Coronary artery (tissue), 2 donors: Measurements from ENCODE around the gene TTLL11.

Experiments used
- DNase-seq: peaks from one replicate; pipeline ENCODE4 v3.0.0-alpha.2; 2017; ENCODE audit warnings: low spot score
- H3K27ac ChIP-seq, 2 donors: fragments of 200-600 bp; sonication (generic); one replicate each; pipeline ENCODE4 v1.5.1; 2016 to 2019
- H3K4me3 ChIP-seq: fragments of 200-600 bp; sonication (generic); 2 replicates; pipeline ENCODE4 v1.5.1; 2016; ENCODE audit warnings: mild to moderate bottlenecking, moderate library complexity
- TF ChIP-seq, protein P1 (sequence below): fragments of 200-600 bp; sonication (generic); IDR thresholded peaks from one replicate; pipeline ENCODE4 v1.5.1; 2019; ENCODE audit warnings: antibody characterized with exemption

Gene TTLL11

GRCh38 chr9:121874524-121874923, 218.6 kb downstream of the TTLL11 start:
- Histone ChIP-seq H3K27ac (no peak overlapping the region), H3K4me3 (no peak overlapping the region)
- no peak for DNase-seq
- TF ChIP-seq, protein P1, sequence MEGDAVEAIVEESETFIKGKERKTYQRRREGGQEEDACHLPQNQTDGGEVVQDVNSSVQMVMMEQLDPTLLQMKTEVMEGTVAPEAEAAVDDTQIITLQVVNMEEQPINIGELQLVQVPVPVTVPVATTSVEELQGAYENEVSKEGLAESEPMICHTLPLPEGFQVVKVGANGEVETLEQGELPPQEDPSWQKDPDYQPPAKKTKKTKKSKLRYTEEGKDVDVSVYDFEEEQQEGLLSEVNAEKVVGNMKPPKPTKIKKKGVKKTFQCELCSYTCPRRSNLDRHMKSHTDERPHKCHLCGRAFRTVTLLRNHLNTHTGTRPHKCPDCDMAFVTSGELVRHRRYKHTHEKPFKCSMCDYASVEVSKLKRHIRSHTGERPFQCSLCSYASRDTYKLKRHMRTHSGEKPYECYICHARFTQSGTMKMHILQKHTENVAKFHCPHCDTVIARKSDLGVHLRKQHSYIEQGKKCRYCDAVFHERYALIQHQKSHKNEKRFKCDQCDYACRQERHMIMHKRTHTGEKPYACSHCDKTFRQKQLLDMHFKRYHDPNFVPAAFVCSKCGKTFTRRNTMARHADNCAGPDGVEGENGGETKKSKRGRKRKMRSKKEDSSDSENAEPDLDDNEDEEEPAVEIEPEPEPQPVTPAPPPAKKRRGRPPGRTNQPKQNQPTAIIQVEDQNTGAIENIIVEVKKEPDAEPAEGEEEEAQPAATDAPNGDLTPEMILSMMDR = no peak

DNA sequence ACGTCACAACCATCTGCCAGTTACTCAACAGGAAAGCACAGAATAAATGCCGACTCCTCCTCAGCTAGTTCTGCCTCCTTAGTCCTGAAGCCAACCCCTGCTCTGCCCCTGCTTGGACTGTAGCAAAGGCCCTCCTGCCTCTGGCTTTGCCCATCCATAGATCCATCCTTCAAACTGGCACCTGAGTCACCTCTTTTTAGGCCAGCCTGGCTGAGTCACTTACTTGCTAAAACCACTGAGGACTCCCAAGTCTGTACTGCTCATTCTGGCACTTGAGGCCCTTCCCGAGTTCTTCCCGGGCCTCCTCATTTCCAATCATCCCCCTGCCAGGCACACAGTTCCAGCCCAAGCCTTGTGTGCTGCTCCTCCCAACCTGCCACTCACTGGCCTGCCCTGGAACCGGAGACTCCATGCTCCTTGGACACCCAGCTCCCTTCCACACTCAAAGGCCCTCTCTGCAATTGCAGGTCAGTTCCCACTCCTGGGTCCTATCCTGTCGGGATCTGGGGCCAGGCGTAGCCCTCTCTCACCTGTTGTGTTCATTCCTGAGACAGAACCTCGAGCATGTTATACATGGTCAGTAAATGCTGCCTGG, 221.6 kb downstream of the TTLL11 start:
- TF ChIP-seq, protein P1 = no peak
- Histone ChIP-seq H3K27ac (no peak overlapping the region), H3K4me3 (no peak overlapping the region)
- DNase-seq = peak; percentile 70

DNA sequence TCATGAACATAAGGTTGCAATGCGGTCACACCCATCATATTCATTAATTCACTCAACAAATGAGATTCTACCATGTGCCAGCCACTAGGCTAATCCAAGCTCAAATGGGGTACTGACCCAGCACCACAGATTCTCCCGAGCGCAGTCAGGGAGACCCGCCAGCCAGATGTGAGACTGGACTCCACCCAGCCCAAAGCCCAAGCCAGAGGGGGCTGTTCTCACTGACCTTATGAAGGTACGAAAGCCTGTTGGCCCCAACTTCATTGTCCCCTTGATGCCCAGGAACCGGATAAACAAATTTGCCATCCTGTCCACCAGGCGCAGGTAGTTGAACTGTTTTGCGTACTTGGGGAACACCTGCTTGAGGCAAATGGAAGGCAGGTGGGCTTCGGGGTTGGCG, 222.8 kb downstream of the TTLL11 start:
- peak; percentile 43 for DNase-seq
- Histone ChIP-seq H3K27ac (no peak overlapping the region), H3K4me3 (no peak overlapping the region)
- TF ChIP-seq, protein P1 = no peak

- no peak for DNase-seq
- H3K4me3 ChIP-seq = no peak overlapping the region
- no peak overlapping the region for H3K27ac ChIP-seq
- TF ChIP-seq, protein P1 = no peak
Observed at GRCh38 chr9:121868626-121869025, 224.5 kb downstream of the TTLL11 start.

DNA sequence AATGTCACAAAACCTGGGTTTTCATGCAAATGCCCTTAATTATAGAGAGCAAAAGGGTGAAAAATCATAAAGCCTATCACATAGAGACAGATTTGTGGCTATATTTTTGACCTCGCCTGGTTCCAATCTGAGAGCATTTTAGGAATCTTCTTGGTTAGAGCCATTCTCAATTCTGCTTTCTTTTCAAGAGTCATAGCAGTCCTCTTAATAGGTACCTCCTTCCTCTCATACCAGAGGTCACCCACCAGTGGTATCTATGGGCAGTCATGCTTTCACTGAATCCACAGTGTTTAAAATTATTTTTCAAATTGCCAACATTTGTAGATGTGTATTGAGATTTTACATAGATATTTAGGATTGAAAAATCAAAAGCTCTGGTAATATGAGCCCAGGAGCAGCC, 226.2 kb downstream of the TTLL11 start:
- no peak overlapping the region for H3K27ac ChIP-seq
- H3K4me3 ChIP-seq = no peak overlapping the region
- DNase-seq = no peak
- TF ChIP-seq, protein P1 = no peak

DNA sequence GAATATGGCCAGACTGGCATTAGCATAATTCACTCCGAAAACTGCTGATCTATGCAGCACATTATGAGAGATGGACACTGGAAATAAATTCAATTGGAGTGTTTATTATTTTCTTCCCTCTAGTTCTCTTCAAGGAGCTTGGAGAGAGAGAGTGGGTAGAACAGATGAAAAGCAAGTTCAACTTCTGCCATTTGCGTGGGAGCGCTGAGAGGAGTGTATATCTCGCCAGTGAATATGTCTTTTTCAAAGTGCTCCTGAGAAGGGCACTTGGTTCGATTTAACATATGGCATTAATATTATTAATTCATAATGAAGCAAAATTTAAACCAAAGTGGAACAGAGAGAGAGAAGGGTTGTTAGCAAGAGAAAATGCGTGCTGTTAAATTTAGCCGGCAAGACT, 227.2 kb downstream of the TTLL11 start:
- no peak overlapping the region for H3K27ac ChIP-seq
- TF ChIP-seq, protein P1 = no peak
- H3K4me3 ChIP-seq = no peak overlapping the region
- no peak for DNase-seq

GRCh38 chr9:121865060-121865459, 228.0 kb downstream of the TTLL11 start:
- Histone ChIP-seq H3K27ac (no peak overlapping the region), H3K4me3 (no peak overlapping the region)
- peak; percentile 28 for DNase-seq
- TF ChIP-seq, protein P1 = no peak
